Activated T-cell treated with anti-CD3 and anti-CD28 coated beads, Interleukin-2, amount 50 U/mL, for 48 hours (primary cell): Measurements from ENCODE around the gene SRC.

Experiments
- DNase-seq, 2 experiments: peaks; one replicate each; pipeline ENCODE4 v3.0.0-alpha.2; 2020

SRC gene

GRCh38 chr20:37416100-37416847 is 70.3 kb downstream of the SRC start:
- no peak for DNase-seq

- no peak for DNase-seq
These were observed 71.1 kb downstream of the SRC start for GRCh38 chr20:37416848-37417616.

DNA sequence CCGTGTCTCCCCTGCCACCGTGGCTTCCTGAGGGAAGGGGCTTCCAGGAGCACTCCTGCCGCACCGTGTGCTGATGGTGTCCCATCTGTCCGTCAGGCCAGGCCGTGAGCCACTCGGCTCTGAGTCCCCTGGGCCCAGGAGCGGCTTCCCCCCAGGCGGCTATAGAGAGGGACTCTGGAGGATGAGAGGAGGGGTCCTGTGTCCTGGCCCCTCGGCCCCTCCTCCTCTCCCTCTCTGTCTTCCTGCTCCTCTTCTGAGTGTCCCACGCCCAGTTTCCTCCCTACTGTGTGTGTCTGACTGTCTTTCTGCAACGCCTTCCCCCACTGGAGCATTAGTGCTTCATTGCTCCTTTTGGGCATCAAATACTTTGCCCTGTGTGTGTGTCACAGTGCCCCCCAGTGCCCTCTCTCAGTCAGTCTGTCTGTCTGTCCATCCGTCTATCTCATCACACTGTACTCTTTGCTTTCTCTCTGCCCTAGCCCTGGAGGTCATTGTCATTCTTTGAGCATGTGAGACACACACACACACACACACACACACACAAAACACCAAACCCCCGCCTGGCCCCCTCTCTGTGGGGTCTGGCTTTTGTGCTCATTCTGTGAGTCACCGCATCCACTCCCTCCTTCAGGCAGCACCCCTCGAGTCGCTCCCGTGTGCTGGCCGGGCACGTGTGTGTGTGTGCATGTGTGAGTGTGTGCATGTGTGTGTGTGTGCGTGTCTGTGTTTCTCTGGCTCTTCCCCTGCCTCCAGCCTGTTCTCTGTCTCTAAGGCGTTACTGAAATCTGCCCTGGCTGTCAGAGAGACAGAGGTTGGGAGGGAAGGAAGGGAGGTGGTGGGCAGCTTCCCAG is 71.9 kb downstream of the SRC start:
- DNase-seq: no peak

GRCh38 chr20:37418591-37419109 is 72.7 kb downstream of the SRC start:
- no peak for DNase-seq

DNA sequence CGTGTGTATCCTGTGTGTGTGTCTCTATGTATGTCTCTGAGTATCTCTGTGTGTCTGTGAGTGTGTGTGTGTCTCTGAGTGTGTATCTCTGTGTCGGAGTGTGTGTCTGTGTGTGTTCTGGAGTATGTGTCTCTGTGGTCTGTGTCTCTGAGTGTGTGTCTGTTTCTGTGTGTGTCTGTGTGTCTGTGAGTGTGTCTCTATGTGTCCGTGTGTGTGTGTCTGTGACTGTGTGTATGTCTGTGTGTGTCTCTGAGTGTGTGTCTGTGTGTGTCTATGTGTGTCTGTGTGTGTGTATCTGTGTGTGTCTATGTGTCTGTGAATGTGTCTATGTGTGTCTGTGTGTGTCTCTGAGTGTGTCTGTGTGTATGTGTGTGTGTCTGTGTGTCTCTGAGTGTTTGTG is 73.4 kb downstream of the SRC start:
- DNase-seq: no peak

DNA sequence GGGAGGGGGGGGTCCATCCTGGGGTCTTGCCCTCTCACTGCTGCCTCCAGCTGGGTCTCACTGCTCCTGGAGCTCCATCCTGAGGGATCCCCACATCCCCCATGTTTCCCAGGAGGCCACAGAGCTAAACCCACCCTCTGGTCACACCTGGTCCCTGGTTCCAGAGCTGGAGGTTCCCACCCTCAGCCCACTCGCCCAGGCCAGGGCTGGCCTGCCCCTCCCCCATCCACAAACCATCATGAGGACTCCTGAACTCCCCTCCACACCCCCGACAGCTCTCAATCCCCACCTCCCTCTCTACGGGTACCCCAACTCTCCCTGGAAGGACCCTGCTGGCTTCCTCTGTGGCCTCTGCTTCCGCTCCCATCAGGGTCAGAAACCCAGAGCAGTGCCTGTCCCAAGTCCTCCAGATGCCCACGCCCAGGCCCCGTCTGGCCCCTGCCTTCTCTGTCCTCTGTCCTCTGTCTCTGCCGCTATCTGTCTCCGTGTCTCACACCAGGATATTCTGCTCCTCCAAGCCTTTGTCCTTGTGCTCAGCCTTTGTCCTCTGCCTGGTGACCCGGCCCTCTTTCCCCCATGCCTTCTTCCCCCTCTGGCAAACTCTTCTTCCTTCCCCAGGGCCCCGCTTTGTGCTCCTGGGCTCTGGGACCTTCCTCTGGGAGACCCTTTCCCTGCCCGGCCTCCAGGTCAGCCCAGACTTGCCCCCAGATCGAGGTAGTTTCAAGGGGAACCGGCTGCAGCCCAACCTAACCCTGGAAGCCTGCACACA is 74.0 kb downstream of the SRC start:
- no peak for DNase-seq

- DNase-seq: no peak
These were observed 74.7 kb downstream of the SRC start for GRCh38 chr20:37420610-37421009.

- no peak for DNase-seq
These were observed 75.3 kb downstream of the SRC start for GRCh38 chr20:37421060-37421905.

DNA sequence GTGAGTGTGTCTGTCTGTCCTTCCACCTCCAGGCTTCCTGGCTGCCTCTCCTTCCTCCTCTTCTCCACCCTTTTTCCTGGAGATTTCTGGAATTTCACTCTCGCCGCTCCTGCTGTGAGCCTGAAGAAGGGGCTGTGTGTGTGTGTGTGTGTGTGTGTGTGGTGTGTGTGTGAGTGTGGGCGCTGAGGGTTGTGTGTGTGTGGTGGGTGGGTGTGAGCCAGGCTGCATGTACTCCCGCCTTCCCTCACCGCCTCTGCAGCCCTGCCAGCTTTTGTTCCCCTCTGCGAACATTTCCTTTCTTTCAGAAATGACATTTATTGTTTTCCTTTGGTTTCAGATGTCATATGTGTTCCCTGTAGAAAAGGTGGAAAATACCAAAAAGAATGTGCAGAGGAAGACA is 76.0 kb downstream of the SRC start:
- no peak for DNase-seq

- no peak for DNase-seq
These were observed 76.9 kb downstream of the SRC start for GRCh38 chr20:37422791-37423286.

- no peak for DNase-seq
These were observed 77.6 kb downstream of the SRC start for GRCh38 chr20:37423545-37423944.

DNA sequence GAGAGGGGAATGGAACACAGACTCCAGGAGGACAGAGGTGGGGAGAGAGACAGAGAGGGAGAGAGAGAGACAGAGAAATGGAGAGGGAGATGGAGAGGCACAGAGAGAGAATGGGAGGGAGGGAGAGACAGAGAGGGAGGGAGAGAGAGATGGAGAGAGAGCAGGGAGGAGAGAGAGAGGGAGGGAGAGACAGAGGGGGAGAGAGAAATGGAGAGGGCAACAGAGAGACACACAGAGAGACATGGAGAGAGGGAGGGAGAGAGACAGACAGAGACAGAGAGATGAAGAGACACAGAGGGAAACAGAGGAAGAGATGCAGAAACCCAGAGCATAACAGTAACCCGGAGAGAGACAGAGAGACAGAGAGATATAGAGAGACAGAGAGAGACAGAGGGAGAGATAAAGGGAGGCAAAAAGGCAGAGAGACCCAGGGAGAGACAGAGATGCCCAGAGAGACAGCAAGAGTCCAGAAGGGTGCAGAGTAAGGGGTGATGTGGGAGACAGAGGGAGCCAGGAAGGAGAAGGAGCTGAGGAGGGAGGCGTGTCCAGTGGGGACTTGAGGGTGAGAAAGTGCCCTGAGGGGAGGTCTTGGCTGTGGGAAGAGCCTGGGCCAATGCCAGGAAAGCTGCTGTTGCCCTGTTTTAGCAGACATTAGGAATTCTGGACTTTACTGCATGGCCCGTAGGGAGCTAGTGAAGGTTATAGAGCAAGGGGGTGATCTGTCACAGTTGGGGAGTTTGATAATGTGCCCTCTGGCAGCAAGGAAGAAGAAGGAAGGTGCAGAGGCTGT is 78.3 kb downstream of the SRC start:
- DNase-seq: no peak

- DNase-seq: no peak
These were observed 79.2 kb downstream of the SRC start for GRCh38 chr20:37425103-37425625.

- no peak for DNase-seq
These were observed 80.2 kb downstream of the SRC start for GRCh38 chr20:37426106-37426505.

DNA sequence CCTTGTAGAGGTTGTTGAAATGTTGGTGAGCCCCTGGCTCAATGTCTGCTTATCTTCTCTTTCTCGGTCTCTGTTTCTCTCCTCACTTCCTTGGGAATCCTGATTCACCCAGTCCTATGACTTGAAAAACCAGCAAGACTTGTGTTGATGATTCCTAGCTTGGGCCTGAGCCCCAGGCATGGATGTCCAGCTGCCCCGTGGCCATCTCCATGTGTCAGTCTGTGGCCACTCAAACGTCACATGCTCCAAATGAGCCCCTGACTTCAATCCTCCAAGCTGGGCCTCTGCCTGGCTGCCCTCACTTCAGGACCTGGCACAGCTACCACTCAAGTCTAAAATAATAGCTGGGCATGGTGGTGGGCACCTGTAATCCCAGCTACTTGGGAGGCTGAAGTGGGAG is 81.0 kb downstream of the SRC start:
- DNase-seq: no peak

GRCh38 chr20:37430044-37430443 is 84.1 kb downstream of the SRC start:
- DNase-seq: no peak

GRCh38 chr20:37430778-37431460 is 85.0 kb downstream of the SRC start:
- DNase-seq: no peak

DNA sequence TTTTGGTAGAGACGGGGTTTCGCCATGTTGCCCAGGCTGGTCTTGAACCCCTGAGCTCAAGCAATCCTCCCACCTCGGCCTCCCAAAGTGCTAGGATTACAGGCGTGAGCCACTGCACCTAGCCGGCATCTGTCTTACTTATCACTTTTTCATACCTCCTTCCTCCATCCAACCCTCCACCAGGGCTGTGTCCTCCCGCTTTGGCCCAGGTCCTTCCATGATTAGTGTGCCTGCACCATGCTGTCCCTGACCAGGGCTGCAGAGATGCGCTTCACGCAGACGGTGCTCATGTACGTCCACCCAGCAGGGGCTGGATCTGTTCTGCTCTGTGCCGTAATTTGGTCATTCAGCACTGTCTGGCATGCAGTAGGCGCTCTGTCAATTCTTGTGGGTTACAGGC is 85.8 kb downstream of the SRC start:
- no peak for DNase-seq

DNA sequence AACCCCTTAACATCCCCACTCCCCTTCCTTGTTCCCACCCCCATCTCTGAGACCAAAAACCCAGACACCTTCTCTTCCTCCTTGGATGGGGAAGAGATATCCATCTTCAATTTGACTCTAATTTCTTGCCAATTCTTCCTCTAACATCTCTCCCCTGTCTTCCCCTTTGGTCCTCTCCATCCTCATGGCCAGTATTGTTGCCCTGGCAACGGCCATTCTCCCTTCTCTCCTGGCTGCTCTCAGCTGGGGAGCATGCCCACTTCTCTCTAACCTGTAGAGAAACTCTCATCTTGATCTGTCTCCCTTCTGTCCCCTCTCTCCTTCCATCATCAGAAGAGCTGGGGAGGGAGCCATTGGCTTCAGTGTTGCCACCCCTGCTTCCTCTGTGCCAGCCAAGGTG is 86.7 kb downstream of the SRC start:
- no peak for DNase-seq

- DNase-seq: no peak
These were observed 89.7 kb downstream of the SRC start for GRCh38 chr20:37435607-37436006.
